ENCODE results near the gene RAD51B.

The RAD51B gene

DNA sequence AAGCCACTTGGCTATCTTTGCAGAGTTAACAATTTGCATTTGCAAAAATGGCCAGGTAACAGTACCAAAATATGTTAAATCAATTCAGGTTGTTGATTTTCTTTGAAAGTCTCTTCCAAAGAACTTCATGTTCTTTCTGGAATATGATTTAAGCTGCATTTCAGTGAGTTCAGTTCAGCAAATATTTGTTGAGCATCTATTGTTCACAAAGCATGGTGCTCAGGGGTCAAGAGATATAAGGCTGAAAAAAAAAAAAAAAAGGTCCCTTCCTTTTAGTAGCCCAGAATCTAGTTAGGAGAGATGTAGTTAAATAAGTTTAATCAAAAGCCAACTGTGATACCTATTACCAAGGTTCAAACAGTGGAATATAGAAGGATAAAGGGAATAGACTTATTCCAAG lies 656.2 kb downstream of the RAD51B start:
- TF ChIP-seq, protein P1, sequence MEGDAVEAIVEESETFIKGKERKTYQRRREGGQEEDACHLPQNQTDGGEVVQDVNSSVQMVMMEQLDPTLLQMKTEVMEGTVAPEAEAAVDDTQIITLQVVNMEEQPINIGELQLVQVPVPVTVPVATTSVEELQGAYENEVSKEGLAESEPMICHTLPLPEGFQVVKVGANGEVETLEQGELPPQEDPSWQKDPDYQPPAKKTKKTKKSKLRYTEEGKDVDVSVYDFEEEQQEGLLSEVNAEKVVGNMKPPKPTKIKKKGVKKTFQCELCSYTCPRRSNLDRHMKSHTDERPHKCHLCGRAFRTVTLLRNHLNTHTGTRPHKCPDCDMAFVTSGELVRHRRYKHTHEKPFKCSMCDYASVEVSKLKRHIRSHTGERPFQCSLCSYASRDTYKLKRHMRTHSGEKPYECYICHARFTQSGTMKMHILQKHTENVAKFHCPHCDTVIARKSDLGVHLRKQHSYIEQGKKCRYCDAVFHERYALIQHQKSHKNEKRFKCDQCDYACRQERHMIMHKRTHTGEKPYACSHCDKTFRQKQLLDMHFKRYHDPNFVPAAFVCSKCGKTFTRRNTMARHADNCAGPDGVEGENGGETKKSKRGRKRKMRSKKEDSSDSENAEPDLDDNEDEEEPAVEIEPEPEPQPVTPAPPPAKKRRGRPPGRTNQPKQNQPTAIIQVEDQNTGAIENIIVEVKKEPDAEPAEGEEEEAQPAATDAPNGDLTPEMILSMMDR (IDR thresholded peaks at IDR 0.05; ENCODE audit: low read depth, low read length): no peak
- no peak for DNase-seq (ENCODE audit: low read depth in 2 of 2)

DNA sequence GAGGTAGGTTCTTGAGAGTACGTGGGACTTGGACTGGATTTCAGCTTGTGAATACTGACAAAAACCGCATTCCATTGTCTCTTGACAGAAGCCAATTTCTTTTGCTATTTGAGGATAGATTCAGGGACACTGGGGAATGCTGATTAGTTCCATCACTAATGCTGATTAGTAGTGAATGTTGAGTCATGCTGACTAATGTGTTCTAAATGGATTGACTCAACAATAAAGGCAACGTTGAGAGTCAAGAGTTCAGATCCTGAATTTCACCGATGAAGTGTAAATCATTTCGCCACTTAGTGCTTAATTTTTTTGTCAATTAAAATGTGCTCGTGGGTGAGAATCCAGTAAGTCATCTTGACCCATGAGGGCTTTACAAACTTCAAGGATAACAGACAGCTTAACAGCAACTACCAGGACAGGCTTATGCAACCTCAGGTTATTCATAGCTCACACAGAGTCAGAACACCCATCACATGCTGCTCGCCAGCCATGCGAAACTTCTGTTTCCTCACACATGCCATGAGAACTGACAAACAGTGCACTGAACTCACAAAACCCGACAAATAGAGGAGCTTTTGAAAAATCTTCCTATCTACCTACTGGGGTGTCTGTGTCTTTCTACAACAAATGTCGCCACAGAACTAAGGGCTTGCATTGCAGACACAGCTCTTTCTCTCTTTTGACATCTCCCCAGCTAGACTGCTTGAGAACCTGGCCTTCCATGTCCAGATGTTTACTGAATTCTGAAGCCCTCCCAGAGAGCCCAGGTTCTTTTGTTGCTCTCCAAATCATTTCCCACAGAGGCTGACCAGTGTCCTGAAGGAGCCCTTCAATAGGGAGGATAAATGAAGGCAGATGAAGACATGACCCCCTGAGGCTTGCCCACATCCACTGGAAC lies 656.9 kb downstream of the RAD51B start:
- DNase-seq (ENCODE audit: low read depth in 2 of 2): peak; percentile 93 to 97
- no peak overlapping the region for H3K4me3 ChIP-seq (replicated peaks in 1 of 2; ENCODE audit: low read depth in 2 of 2, low read length in 2 of 2)
- TF ChIP-seq, protein P1 (IDR thresholded peaks at IDR 0.05; ENCODE audit: low read depth, low read length): no peak

More for the DNA sequence above, 656.2 kb downstream of the RAD51B start:
- H3K4me3 ChIP-seq (replicated peaks in 1 of 2; ENCODE audit: low read depth in 2 of 2, low read length in 2 of 2): no peak overlapping the region

DNA sequence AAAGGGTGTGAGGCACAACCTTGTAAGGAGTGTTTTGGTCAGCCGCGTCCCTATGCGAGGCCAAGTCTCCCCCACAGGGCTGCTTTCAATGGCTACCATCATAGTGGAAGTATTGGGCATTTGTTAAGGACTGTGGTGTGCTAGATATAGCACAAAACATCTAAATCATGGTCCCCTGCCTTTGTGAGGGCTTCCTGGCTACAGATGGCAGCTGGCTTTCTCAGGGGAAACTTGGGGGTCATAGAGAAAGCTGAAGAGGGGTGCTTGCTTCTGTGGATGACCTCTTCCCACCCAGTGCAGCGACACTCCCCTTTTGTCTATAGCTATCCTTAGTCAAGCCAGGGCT lies 657.5 kb downstream of the RAD51B start:
- TF ChIP-seq, protein P1 (IDR thresholded peaks at IDR 0.05; ENCODE audit: low read depth, low read length): no peak
- H3K4me3 ChIP-seq (replicated peaks in 1 of 2; ENCODE audit: low read depth in 2 of 2, low read length in 2 of 2): no peak overlapping the region
- DNase-seq (ENCODE audit: low read depth in 2 of 2): no peak

DNA sequence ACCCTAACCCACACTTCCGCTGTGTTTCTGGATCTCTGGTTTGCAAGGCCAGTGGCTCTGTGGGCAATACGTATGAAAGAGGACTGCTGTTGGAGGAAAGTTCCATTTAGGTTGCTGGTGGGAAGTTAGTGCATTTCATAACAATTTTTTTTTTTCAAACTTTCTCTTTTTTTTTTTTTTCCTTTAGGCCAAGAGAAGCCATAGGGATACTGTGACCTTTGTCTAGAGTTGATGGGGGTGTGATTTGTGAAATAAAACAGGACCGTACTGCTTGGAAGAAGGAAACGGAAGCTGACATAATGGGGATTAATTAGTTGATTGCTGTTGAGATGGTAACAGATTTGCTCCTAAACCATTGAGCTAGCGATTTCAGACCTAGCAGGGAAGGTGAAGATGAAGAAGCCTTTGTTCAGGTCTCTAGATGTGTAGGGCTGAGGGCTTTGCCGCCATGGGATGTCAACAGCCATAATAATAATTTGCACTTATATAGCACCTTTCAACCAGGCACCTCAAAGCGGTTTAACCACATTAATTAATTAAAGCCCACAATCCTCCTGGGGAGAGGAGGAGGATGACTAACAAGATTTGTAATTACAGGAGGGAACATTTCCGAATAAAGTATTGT lies 658.0 kb downstream of the RAD51B start:
- DNase-seq (ENCODE audit: low read depth in 2 of 2): no peak
- H3K4me3 ChIP-seq (replicated peaks in 1 of 2; ENCODE audit: low read depth in 2 of 2, low read length in 2 of 2): no peak overlapping the region
- TF ChIP-seq, protein P1 (IDR thresholded peaks at IDR 0.05; ENCODE audit: low read depth, low read length): no peak

DNA sequence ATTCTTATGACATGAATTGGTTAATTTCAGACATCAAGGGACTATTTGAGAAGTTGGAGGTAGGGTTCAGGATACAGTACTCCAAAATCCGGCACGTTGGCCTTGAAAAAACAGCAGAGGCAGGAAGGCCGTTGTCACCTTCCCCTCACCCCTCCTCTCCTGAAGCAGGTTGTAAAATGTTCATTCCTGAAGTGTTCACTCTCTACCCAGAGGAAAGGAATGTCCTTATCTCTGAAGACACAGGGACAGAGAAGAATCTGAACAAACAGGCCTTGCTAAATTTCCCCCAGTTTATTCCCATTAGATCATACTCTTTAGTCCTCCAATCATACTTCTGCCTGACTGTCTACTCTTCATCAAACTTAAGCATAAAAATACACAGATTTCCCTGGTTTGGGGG lies 659.7 kb downstream of the RAD51B start:
- peak; percentile 33 to 39 for DNase-seq (ENCODE audit: low read depth in 2 of 2)
- no peak overlapping the region for H3K4me3 ChIP-seq (replicated peaks in 1 of 2; ENCODE audit: low read depth in 2 of 2, low read length in 2 of 2)
- TF ChIP-seq, protein P1 (IDR thresholded peaks at IDR 0.05; ENCODE audit: low read depth, low read length): no peak

DNA sequence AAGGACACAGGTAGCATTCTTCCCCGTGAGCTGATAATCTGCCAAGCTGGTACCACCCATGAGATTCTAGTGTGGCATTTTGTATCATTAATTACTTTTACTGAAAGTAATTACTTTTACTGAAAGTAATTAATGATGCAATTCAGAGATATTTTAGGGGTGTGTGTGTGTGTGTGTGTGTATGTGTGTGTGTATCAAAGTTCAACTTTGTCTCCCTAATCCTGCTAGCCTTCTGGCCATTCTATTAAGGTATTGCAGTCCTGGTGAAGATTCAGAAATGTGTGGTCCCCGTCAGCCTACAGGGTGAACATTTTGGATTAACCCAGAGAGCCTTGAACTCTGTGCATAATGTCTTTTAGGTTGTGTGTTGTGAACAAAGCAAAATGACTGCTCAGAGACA lies 662.4 kb downstream of the RAD51B start:
- no peak overlapping the region for H3K4me3 ChIP-seq (replicated peaks in 1 of 2; ENCODE audit: low read depth in 2 of 2, low read length in 2 of 2)
- no peak for DNase-seq (ENCODE audit: low read depth in 2 of 2)
- TF ChIP-seq, protein P1 (IDR thresholded peaks at IDR 0.05; ENCODE audit: low read depth, low read length): no peak

All from cardiac fibroblast (primary cell).